Liver (tissue), 9 donors: ENCODE data around the gene SPP2. TPM values are rescaled to one million over a fixed set of nuclear protein-coding genes. Genes with fewer than 3 reads are reported as not detected.

ENCODE experiments used
- DNase-seq: peaks from one replicate; pipeline ENCODE4 v3.0.0-alpha.2; 2017; ENCODE audit warnings: low spot score
- H3K27ac ChIP-seq, 2 donors: one replicate each; pipeline ENCODE4 v1.7.0; 2013; ENCODE audit warnings: inconsistent platforms in 2 of 2, low read length in 2 of 2, control low read depth in 1 of 2, low read depth in 1 of 2, mild to moderate bottlenecking in 1 of 2
- H3K27me3 ChIP-seq, 4 donors: one replicate each; pipeline versions ENCODE4 v1.6.1 to v1.7.0; 2013; ENCODE audit warnings: low read length in 3 of 4, inconsistent platforms in 1 of 4, mild to moderate bottlenecking in 1 of 4, moderate library complexity in 1 of 4; ENCODE audit not compliant: control insufficient read depth in 4 of 4, insufficient read depth in 4 of 4
- H3K36me3 ChIP-seq, 4 donors: one replicate each; pipeline versions ENCODE4 v1.6.1 to v1.7.0; 2013; ENCODE audit warnings: low read length in 3 of 4, mild to moderate bottlenecking in 3 of 4, low read depth in 1 of 4, moderate library complexity in 1 of 4; ENCODE audit not compliant: control insufficient read depth in 4 of 4, insufficient read depth in 3 of 4
- H3K4me1 ChIP-seq, 4 donors: one replicate each; pipeline versions ENCODE4 v1.6.1 to v1.7.0; 2013; ENCODE audit warnings: low read length in 3 of 4, mild to moderate bottlenecking in 3 of 4, moderate library complexity in 1 of 4; ENCODE audit not compliant: control insufficient read depth in 4 of 4, insufficient read depth in 4 of 4
- H3K4me3 ChIP-seq, 3 donors: one replicate each; pipeline versions ENCODE4 v1.6.1 to v1.7.0; 2013; ENCODE audit warnings: low read length in 3 of 3, control low read depth in 1 of 3, low read depth in 1 of 3, mild to moderate bottlenecking in 1 of 3
- H3K9ac ChIP-seq, 2 donors: one replicate each; pipeline ENCODE4 v1.7.0; 2013; ENCODE audit warnings: low read length in 2 of 2, mild to moderate bottlenecking in 2 of 2, moderate library complexity in 2 of 2, control low read depth in 1 of 2, low read depth in 1 of 2
- H3K9me3 ChIP-seq, 4 donors: one replicate each; pipeline versions ENCODE4 v1.6.1 to v1.7.0; 2013; ENCODE audit warnings: low read length in 3 of 4; ENCODE audit not compliant: control insufficient read depth in 4 of 4
- ATF3 ChIP-seq: IDR thresholded peaks from 2 replicates; pipeline ENCODE4 v1.6.1; 2016; ENCODE audit warnings: antibody characterized with exemption
- CTCF ChIP-seq: fragments of 150-350 bp; IDR thresholded peaks from 2 replicates; pipeline ENCODE4 v1.5.1; 2017; ENCODE audit warnings: improper control_type of control experiment, low read depth, low read length; ENCODE audit not compliant: missing input control
- FOXA1 ChIP-seq: IDR thresholded peaks from 2 replicates; pipeline ENCODE4 v1.6.1; 2016; ENCODE audit warnings: antibody characterized with exemption
- FOXA2 ChIP-seq: IDR thresholded peaks from 2 replicates; pipeline ENCODE4 v1.6.1; 2016; ENCODE audit warnings: antibody characterized with exemption
- GABPA ChIP-seq, 2 donors: IDR thresholded peaks in 1 of 2; conservative IDR thresholded peaks in 1 of 2; 2 replicates each; pipeline ENCODE4 v1.6.1; 2016; ENCODE audit warnings: antibody characterized with exemption in 2 of 2, mild to moderate bottlenecking in 1 of 2, moderate library complexity in 1 of 2
- HNF4A ChIP-seq, 2 donors: conservative IDR thresholded peaks; 2 replicates each; pipeline ENCODE4 v1.6.1; 2016; ENCODE audit warnings: antibody characterized with exemption in 2 of 2, mild to moderate bottlenecking in 2 of 2
- HNF4G ChIP-seq: IDR thresholded peaks from 2 replicates; pipeline ENCODE4 v1.6.1; 2016; ENCODE audit warnings: antibody characterized with exemption
- JUND ChIP-seq, 2 donors: IDR thresholded peaks; 2 replicates each; pipeline ENCODE4 v1.6.1; 2016; ENCODE audit warnings: antibody characterized with exemption in 2 of 2
- MAX ChIP-seq: IDR thresholded peaks from 2 replicates; pipeline ENCODE4 v1.6.1; 2016; ENCODE audit warnings: antibody characterized with exemption
- NR2F2 ChIP-seq: IDR thresholded peaks from 2 replicates; pipeline ENCODE4 v1.6.1; 2016; ENCODE audit warnings: antibody characterized with exemption
- RAD21 ChIP-seq, 2 donors: IDR thresholded peaks; 2 replicates each; pipeline ENCODE4 v1.6.1; 2016; ENCODE audit warnings: antibody characterized with exemption in 2 of 2, mild to moderate bottlenecking in 2 of 2
- RXRA ChIP-seq, 2 donors: IDR thresholded peaks; 2 replicates each; pipeline ENCODE4 v1.6.1; 2017 to 2018; ENCODE audit warnings: antibody characterized with exemption in 2 of 2, mild to moderate bottlenecking in 1 of 2
- SP1 ChIP-seq: IDR thresholded peaks from 2 replicates; pipeline ENCODE4 v1.6.1; 2018; ENCODE audit warnings: antibody characterized with exemption, mild to moderate bottlenecking
- TAF1 ChIP-seq: conservative IDR thresholded peaks from 2 replicates; pipeline ENCODE4 v1.6.1; 2016; ENCODE audit warnings: antibody characterized with exemption, mild to moderate bottlenecking
- YY1 ChIP-seq: IDR thresholded peaks from 2 replicates; pipeline ENCODE4 v1.6.1; 2016; ENCODE audit warnings: antibody characterized with exemption, mild to moderate bottlenecking
- ZBTB33 ChIP-seq: IDR thresholded peaks from 2 replicates; pipeline ENCODE4 v1.6.1; 2016; ENCODE audit warnings: antibody characterized with exemption
- WGBS: extraction: QIAGEN DNeasy Blood & Tissue Kit; methylation state at CpG from one replicate; pipeline ENCODE4 v1.1.7; 2013; 5-methylcytosine and 5-hydroxymethylcytosine counted together
- polyA plus RNA-seq, 2 donors: library from polyadenylated mRNA; stranded (reverse) in 1 of 2; unstranded in 1 of 2; fragments of 200-250 nt in 1 of 2; fragments of >200 nt in 1 of 2; fragmentation: Nextera tagmentation in 1 of 2; extraction: Ambion mirVana in 1 of 2; gene quantifications; one replicate each; pipeline versions ENCODE4 v1.2.1 to v1.2.3, GENCODE V29; 2013 to 2015
- total RNA-seq, 2 donors: library from RNA; depleted of rRNA; stranded (reverse); fragments of >200 nt; gene quantifications; one replicate each; pipeline ENCODE4 v1.2.3, GENCODE V29; 2014
- donor health status: healthy.
- donor health status: healthy.
- donor health status: healthy.
- donor health status: healthy.
- donor health status: healthy.

Gene SPP2
- total and polyA plus RNA-seq, 4 donors, result 76.7 to 584 (median 147) TPM

- DNase-seq, result no peak
- 92% methylated on average over 6 of the region's 6 CpGs for WGBS
- Histone ChIP-seq H3K27ac (no peak overlapping the region), H3K4me1 (no peaks in the 10 kb centered on the region), H3K36me3 (no peaks in the 10 kb centered on the region), H3K27me3 (no peaks in the 10 kb centered on the region), H3K9ac (no peak overlapping the region), H3K9me3 (no peaks in the 10 kb centered on the region), H3K4me3 (no peak overlapping the region)
- TF ChIP-seq RXRA (IDR thresholded peaks at IDR 0.05), result no peak
- no peak for TF ChIP-seq JUND (IDR thresholded peaks at IDR 0.05)
- no peak for TF ChIP-seq HNF4G
- TF ChIP-seq SP1, result no peak
- no peak for TF ChIP-seq HNF4A (conservative IDR thresholded peaks at IDR 0.05)
- no peak for TF ChIP-seq CTCF
- TF ChIP-seq FOXA1, result no peak
- TF ChIP-seq TAF1, result no peak
- TF ChIP-seq GABPA (IDR thresholded peaks at IDR 0.05 in 1 of 2, conservative IDR thresholded peaks at IDR 0.05 in 1 of 2), result no peak
- TF ChIP-seq ZBTB33, result no peak
- TF ChIP-seq NR2F2, result no peak
- TF ChIP-seq MAX, result no peak
- no peak for TF ChIP-seq RAD21 (IDR thresholded peaks at IDR 0.05)
- TF ChIP-seq FOXA2, result no peak
These were observed 48.2 kb downstream of the SPP2 start for GRCh38 chr2:234098681-234099080.

DNA sequence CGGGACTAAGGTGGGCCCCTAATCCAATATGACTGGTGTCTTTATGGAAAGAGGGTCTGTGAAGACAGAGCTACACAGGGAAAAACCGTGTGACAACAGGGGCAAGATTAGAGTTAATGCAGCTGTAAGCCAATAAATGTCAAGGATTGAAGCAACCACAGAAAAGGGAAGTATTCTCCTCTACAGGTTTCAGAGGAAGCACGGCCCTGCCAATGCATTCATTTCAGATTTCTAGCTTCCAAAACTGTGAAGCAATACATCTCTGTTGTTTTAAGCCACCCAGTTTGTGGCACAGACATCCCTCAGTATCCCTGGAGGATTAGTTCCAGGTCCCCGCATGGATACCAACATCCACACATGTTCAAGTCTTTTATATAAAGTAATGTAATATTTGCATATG, 48.8 kb downstream of the SPP2 start:
- DNase-seq, result no peak
- H3K4me3 ChIP-seq, result no peak overlapping the region
- 77% methylated on average over 4 of the region's 4 CpGs for WGBS
- TF ChIP-seq NR2F2 (no peak), FOXA2 (no peak), RAD21 (IDR thresholded peaks at IDR 0.05) (no peak), HNF4G (no peak), ATF3 (no peak), FOXA1 (no peak), SP1 (no peak)
- no peaks in the 10 kb centered on the region for H3K4me1 ChIP-seq
- H3K27ac ChIP-seq, result no peak overlapping the region
- H3K9ac ChIP-seq, result no peak overlapping the region
- no peaks in the 10 kb centered on the region for H3K9me3 ChIP-seq
- H3K36me3 ChIP-seq, result no peaks in the 10 kb centered on the region
- H3K27me3 ChIP-seq, result no peaks in the 10 kb centered on the region

GRCh38 chr2:234100686-234101085, 50.2 kb downstream of the SPP2 start:
- TF ChIP-seq RAD21 (IDR thresholded peaks at IDR 0.05) (no peak), SP1 (no peak), HNF4G (no peak), GABPA (IDR thresholded peaks at IDR 0.05 in 1 of 2, conservative IDR thresholded peaks at IDR 0.05 in 1 of 2) (no peak), HNF4A (conservative IDR thresholded peaks at IDR 0.05) (no peak), ATF3 (no peak), FOXA2 (no peak), ZBTB33 (no peak), TAF1 (no peak), RXRA (IDR thresholded peaks at IDR 0.05) (no peak), YY1 (no peak), NR2F2 (no peak), FOXA1 (no peak), CTCF (no peak)
- DNase-seq, result no peak
- Histone ChIP-seq H3K4me3 (no peak overlapping the region), H3K36me3 (no peaks in the 10 kb centered on the region), H3K27me3 (no peaks in the 10 kb centered on the region), H3K4me1 (no peaks in the 10 kb centered on the region), H3K27ac (no peak overlapping the region), H3K9ac (no peak overlapping the region), H3K9me3 (no peaks in the 10 kb centered on the region)
- WGBS, result 73% methylated on average over 4 of the region's 4 CpGs
